HepG2 (cell line): ENCODE results near the gene MAP3K19. TPM values are rescaled to one million over a fixed set of nuclear protein-coding genes. Genes with fewer than 3 reads are reported as not detected.

Experiments
- AGO2 ChIP-seq: fragments of 200-400 bp; formaldehyde crosslinking; optimal IDR thresholded peaks from 2 replicates; pipeline ENCODE3; 2017; ENCODE audit warnings: mild to moderate bottlenecking, low read depth, low read length, moderate library complexity
- ATAD3A ChIP-seq: sonication (generic); formaldehyde crosslinking; IDR thresholded peaks from 2 replicates; pipeline ENCODE4 v1.4.0; 2020; ENCODE audit warnings: missing genetic modification reagents
- HDAC1 ChIP-seq: sonication (generic); formaldehyde crosslinking; IDR thresholded peaks from 2 replicates; pipeline ENCODE4 v1.5.1; 2020; ENCODE audit warnings: mild to moderate bottlenecking, missing genetic modification reagents
- HOXA5 ChIP-seq: sonication (generic); formaldehyde crosslinking; IDR thresholded peaks from 2 replicates; pipeline ENCODE4 v1.4.0; 2020; ENCODE audit warnings: missing genetic modification reagents
- IRX3 ChIP-seq: sonication (generic); formaldehyde crosslinking; IDR thresholded peaks from 2 replicates; pipeline ENCODE4 v1.8.1; 2023; ENCODE audit warnings: mild to moderate bottlenecking, low read depth, missing genetic modification reagents, borderline replicate concordance
- KDM5A ChIP-seq: fragments of 200-600 bp; sonication (generic); IDR thresholded peaks from 2 replicates; pipeline ENCODE4 v1.7.0; 2018; ENCODE audit warnings: antibody characterized with exemption, mild to moderate bottlenecking, low read length, borderline replicate concordance
- KDM6A ChIP-seq: IDR thresholded peaks from 2 replicates; pipeline ENCODE4 v1.6.1; 2016; ENCODE audit warnings: low read depth
- MEIS1 ChIP-seq: sonication (generic); formaldehyde crosslinking; IDR thresholded peaks from 2 replicates; pipeline ENCODE4 v1.9.0; 2021; ENCODE audit warnings: mild to moderate bottlenecking, missing genetic modification reagents, moderate library complexity, borderline replicate concordance
- MEIS2 ChIP-seq: sonication (generic); formaldehyde crosslinking; IDR thresholded peaks from 2 replicates; pipeline ENCODE4 v1.9.0; 2021; ENCODE audit warnings: mild to moderate bottlenecking, missing genetic modification reagents
- NR2C2 ChIP-seq: sonication (generic); formaldehyde crosslinking; IDR thresholded peaks from 2 replicates; pipeline ENCODE4 v1.4.0; 2020; ENCODE audit warnings: missing genetic modification reagents, mild to moderate bottlenecking, moderate library complexity, borderline replicate concordance
- PCBP1 ChIP-seq: fragments of 200-400 bp; formaldehyde crosslinking; IDR thresholded peaks from 2 replicates; pipeline ENCODE4 v1.6.1; 2017; ENCODE audit warnings: mild to moderate bottlenecking, low read depth, low read length, borderline replicate concordance
- POLR2AphosphoS2 ChIP-seq: IDR thresholded peaks from 2 replicates; pipeline ENCODE4 v1.6.1; 2011; ENCODE audit warnings: low read depth, low read length, improper control_type of control experiment
- PRPF4 ChIP-seq: fragments of 200-400 bp; formaldehyde crosslinking; IDR thresholded peaks from 2 replicates; pipeline ENCODE4 v1.6.1; 2016; ENCODE audit warnings: low read length, low read depth; ENCODE audit not compliant: poor library complexity, severe bottlenecking
- TAF15 ChIP-seq: fragments of 200-400 bp; formaldehyde crosslinking; IDR thresholded peaks from one replicate; pipeline ENCODE4 v1.6.1; 2018; ENCODE audit warnings: mild to moderate bottlenecking, low read depth, low read length; ENCODE audit not compliant: poor library complexity, severe bottlenecking
- TBL1XR1 ChIP-seq: fragments of 150-350 bp; IDR thresholded peaks from 2 replicates; pipeline ENCODE4 v1.6.1; 2014; ENCODE audit warnings: borderline replicate concordance, low read length; ENCODE audit not compliant: partially characterized antibody
- TCF7 ChIP-seq: sonication (generic); IDR thresholded peaks from 2 replicates; pipeline ENCODE4 v1.6.1; 2016; ENCODE audit warnings: antibody characterized with exemption, low read depth
- ZFY ChIP-seq: sonication (generic); formaldehyde crosslinking; IDR thresholded peaks from 2 replicates; pipeline ENCODE4 v1.4.0; 2020; ENCODE audit warnings: missing genetic modification reagents
- ZMAT3 ChIP-seq: sonication (generic); formaldehyde crosslinking; conservative IDR thresholded peaks from 2 replicates; pipeline ENCODE4 v1.7.0; 2021; ENCODE audit warnings: missing genetic modification reagents
- ZNF207 ChIP-seq: fragments of 450-650 bp; IDR thresholded peaks from 2 replicates; pipeline ENCODE4 v1.6.1; 2016; ENCODE audit warnings: antibody characterized with exemption, borderline replicate concordance
- ZNF468 ChIP-seq: sonication (generic); formaldehyde crosslinking; IDR thresholded peaks from 2 replicates; pipeline ENCODE4 v1.8.0; 2022; ENCODE audit warnings: mild to moderate bottlenecking, moderate library complexity, missing genetic modification reagents
- ZNF556 ChIP-seq: sonication (generic); formaldehyde crosslinking; IDR thresholded peaks from 2 replicates; pipeline ENCODE4 v1.4.0; 2020; ENCODE audit warnings: mild to moderate bottlenecking, missing genetic modification reagents, borderline replicate concordance
- ZNF775 ChIP-seq: sonication (generic); formaldehyde crosslinking; IDR thresholded peaks from 2 replicates; pipeline ENCODE4 v1.4.0; 2020; ENCODE audit warnings: missing genetic modification reagents, mild to moderate bottlenecking, moderate library complexity, borderline replicate concordance
- polyA plus RNA-seq, 8 experiments: library from polyadenylated mRNA; depleted of rRNA in 3 of 8; stranded (reverse) in 7 of 8; unstranded in 1 of 8; fragments of >200 nt; fragmentation: Illumina TruSeq in 4 of 8; extraction: Trizol in 4 of 8; gene quantifications; 2 replicates each; pipeline versions ENCODE4 v1.2.1 to v1.2.3, GENCODE V29; 2011 to 2016; ENCODE audit warnings: low read depth in 4 of 8, missing spikeins in 1 of 8, mixed read lengths in 1 of 8; ENCODE audit not compliant: insufficient read depth in 1 of 8
- total RNA-seq, 5 experiments: library from RNA; depleted of rRNA; stranded (reverse); fragments of >200 nt; fragmentation: Illumina TruSeq; extraction: Trizol; gene quantifications; 2 replicates each; pipeline ENCODE4 v1.2.3, GENCODE V29; 2016; ENCODE audit warnings: low read depth in 1 of 5
- TF ChIP-seq, protein P1 (sequence below): sonication (generic); formaldehyde crosslinking; IDR thresholded peaks from 2 replicates; pipeline ENCODE4 v1.4.0; 2020; ENCODE audit warnings: missing genetic modification reagents; ENCODE audit errors: not compliant biosample characterization
- TF ChIP-seq, protein P2 (sequence below): sonication (generic); formaldehyde crosslinking; IDR thresholded peaks from 2 replicates; pipeline ENCODE4 v1.4.0; 2020; ENCODE audit warnings: missing genetic modification reagents
- TF ChIP-seq, protein P3 (sequence below): sonication (generic); formaldehyde crosslinking; IDR thresholded peaks from 2 replicates; pipeline ENCODE4 v1.8.0; 2023; ENCODE audit warnings: mild to moderate bottlenecking, missing genetic modification reagents

The MAP3K19 gene
- total and polyA plus RNA-seq, 2 of the 13 experiments (the other 11 are each of a cell fraction or from before 2014, with no cell fraction given) = not detected

DNA sequence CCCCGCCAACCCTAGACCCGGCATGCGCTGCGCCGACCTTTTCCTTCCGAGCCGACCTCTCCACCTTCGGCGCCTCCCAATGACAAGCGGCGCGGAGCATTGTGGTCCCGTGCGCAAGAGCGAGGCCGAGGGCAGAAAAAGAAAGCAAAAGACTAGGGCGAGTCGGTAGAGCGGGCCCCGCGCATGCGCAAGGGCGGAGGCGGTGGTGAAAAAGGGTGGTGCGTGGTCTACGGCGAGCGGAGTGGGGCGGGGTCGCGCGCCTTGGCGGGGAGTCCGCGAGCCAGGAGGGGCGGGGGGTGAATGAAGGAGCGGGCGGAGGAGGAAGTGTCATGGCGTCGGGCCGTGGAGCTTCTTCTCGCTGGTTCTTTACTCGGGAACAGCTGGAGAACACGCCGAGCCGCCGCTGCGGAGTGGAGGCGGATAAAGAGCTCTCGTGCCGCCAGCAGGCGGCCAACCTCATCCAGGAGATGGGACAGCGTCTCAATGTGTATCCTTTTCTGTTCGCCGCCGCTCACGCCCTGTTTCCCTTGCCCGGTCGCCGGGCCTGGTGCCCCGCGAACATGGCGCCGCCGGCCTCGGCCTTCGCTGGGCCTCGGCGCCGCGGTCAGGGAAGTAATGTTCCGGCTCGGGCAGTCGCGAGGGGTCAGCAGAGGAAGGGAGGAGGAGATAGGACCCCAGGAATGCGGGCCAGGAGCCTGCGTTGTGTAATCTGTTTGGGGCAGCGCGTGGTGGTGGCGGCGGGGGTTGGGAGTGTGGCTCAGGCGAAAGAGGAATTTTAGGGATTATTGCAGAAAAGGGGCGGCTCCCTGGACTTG is 128.5 kb downstream of the MAP3K19 start, which contains the start of gene CCNT2 (continued):
- TF ChIP-seq HDAC1 (peak; percentile 82; the same call in 1 of the 2 replicates), MEIS1 (CRISPR knock-in tag) (peak; percentile 35; the same call in 1 of the 2 replicates), IRX3 (peak; percentile 55; the same call in 1 of the 2 replicates), HOXA5 (CRISPR knock-in tag) (no peak; the same call in 1 of the 2 replicates), KDM6A (peak; percentile 17; the same call in 1 of the 2 replicates), MEIS2 (peak; percentile 60), TCF7 (no peak), ZNF207 (no peak), ZNF468 (peak; percentile 72; the same call in 1 of the 2 replicates), ZNF556 (CRISPR knock-in tag) (no peak; the same call in 1 of the 2 replicates), ZFY (CRISPR knock-in tag) (peak; percentile 94), NR2C2 (CRISPR knock-in tag) (peak; percentile 97), TAF15 (peak; percentile 79), PCBP1 (no peak; the same call in 1 of the 2 replicates), POLR2AphosphoS2 (0 out of 2 replicates have a peak, but pooled peaks have one; percentile 6), AGO2 (peak; percentile 97), PRPF4 (no peak), ZMAT3 (CRISPR knock-in tag) (no peak; the same call in none of the 2 replicates), KDM5A (peak; percentile 91), ATAD3A (no peak), ZNF775 (CRISPR knock-in tag) (no peak), TBL1XR1 (no peak)
- TF ChIP-seq, protein P1, sequence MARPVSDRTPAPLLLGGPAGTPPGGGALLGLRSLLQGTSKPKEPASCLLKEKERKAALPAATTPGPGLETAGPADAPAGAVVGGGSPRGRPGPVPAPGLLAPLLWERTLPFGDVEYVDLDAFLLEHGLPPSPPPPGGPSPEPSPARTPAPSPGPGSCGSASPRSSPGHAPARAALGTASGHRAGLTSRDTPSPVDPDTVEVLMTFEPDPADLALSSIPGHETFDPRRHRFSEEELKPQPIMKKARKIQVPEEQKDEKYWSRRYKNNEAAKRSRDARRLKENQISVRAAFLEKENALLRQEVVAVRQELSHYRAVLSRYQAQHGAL (CRISPR knock-in tag) = peak; percentile 40
- TF ChIP-seq, protein P2, sequence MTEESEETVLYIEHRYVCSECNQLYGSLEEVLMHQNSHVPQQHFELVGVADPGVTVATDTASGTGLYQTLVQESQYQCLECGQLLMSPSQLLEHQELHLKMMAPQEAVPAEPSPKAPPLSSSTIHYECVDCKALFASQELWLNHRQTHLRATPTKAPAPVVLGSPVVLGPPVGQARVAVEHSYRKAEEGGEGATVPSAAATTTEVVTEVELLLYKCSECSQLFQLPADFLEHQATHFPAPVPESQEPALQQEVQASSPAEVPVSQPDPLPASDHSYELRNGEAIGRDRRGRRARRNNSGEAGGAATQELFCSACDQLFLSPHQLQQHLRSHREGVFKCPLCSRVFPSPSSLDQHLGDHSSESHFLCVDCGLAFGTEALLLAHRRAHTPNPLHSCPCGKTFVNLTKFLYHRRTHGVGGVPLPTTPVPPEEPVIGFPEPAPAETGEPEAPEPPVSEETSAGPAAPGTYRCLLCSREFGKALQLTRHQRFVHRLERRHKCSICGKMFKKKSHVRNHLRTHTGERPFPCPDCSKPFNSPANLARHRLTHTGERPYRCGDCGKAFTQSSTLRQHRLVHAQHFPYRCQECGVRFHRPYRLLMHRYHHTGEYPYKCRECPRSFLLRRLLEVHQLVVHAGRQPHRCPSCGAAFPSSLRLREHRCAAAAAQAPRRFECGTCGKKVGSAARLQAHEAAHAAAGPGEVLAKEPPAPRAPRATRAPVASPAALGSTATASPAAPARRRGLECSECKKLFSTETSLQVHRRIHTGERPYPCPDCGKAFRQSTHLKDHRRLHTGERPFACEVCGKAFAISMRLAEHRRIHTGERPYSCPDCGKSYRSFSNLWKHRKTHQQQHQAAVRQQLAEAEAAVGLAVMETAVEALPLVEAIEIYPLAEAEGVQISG (CRISPR knock-in tag) = peak; percentile 84
- TF ChIP-seq, protein P3, sequence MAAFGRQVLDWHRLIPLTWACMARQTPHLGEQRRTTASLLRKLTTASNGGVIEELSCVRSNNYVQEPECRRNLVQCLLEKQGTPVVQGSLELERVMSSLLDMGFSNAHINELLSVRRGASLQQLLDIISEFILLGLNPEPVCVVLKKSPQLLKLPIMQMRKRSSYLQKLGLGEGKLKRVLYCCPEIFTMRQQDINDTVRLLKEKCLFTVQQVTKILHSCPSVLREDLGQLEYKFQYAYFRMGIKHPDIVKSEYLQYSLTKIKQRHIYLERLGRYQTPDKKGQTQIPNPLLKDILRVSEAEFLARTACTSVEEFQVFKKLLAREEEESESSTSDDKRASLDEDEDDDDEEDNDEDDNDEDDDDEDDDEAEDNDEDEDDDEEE (CRISPR knock-in tag) = no peak; the same call in none of the 2 replicates
